K562 (cell line): ENCODE measurements around the gene TMC8. TPM values are rescaled to one million over a fixed set of nuclear protein-coding genes. Genes with fewer than 3 reads are reported as not detected.

ENCODE experiments used
- BCOR ChIP-seq: fragments of 450-650 bp; IDR thresholded peaks from 2 replicates; pipeline ENCODE4 v1.6.1; 2016
- DACH1 ChIP-seq: fragments of 450-650 bp; IDR thresholded peaks from 2 replicates; pipeline ENCODE4 v1.6.1; 2018; ENCODE audit not compliant: partially characterized antibody
- E2F3 ChIP-seq: fragments of 250-450 bp; sonication (Bioruptor Pico); IDR thresholded peaks from 2 replicates; pipeline ENCODE4 v1.4.0; 2020; ENCODE audit warnings: mild to moderate bottlenecking
- E2F6 ChIP-seq, 2 experiments: IDR thresholded peaks; 2 replicates each; pipeline ENCODE4 v1.6.1; 2011; ENCODE audit warnings: borderline replicate concordance in 1 of 2, control low read depth in 1 of 2, low read depth in 1 of 2, low read length in 1 of 2, mild to moderate bottlenecking in 1 of 2, mixed read lengths in 1 of 2, moderate library complexity in 1 of 2; ENCODE audit not compliant: insufficient read depth in 1 of 2, insufficient read length in 1 of 2, poor library complexity in 1 of 2, severe bottlenecking in 1 of 2; ENCODE audit errors: extremely low read depth in 1 of 2
- HMBOX1 ChIP-seq: sonication (generic); IDR thresholded peaks from 2 replicates; pipeline ENCODE4 v1.6.1; 2016
- HMG20B ChIP-seq: fragments of 250-450 bp; sonication (Bioruptor Pico); IDR thresholded peaks from 2 replicates; pipeline ENCODE4 v1.5.0; 2021; ENCODE audit warnings: mild to moderate bottlenecking
- KLF10 ChIP-seq: fragments of 250-450 bp; sonication (Bioruptor Pico); IDR thresholded peaks from 2 replicates; pipeline ENCODE4 v1.6.1; 2021; ENCODE audit warnings: matching md5 sums
- MAFK ChIP-seq: IDR thresholded peaks from 2 replicates; pipeline ENCODE4 v1.6.1; 2011; ENCODE audit warnings: low read length, improper control_type of control experiment
- MECOM ChIP-seq: fragments of 250-450 bp; sonication (Bioruptor Pico); IDR thresholded peaks from 2 replicates; pipeline ENCODE4 v1.8.0; 2022; ENCODE audit warnings: inconsistent platforms
- MED1 ChIP-seq: sonication (generic); formaldehyde crosslinking; IDR thresholded peaks from 2 replicates; pipeline ENCODE4 v1.8.1; 2023; ENCODE audit warnings: missing genetic modification reagents, borderline replicate concordance
- NFIX ChIP-seq: fragments of 250-450 bp; sonication (Bioruptor Pico); IDR thresholded peaks from 2 replicates; pipeline ENCODE4 v1.4.0; 2020; ENCODE audit warnings: low read depth, mild to moderate bottlenecking, moderate library complexity
- PCBP2 ChIP-seq: fragments of 200-400 bp; formaldehyde crosslinking; IDR thresholded peaks from 2 replicates; pipeline ENCODE4 v1.6.1; 2018; ENCODE audit warnings: low read length, low read depth, mild to moderate bottlenecking, moderate library complexity; ENCODE audit not compliant: poor library complexity, severe bottlenecking
- SETDB1 ChIP-seq: IDR thresholded peaks from one replicate; pipeline ENCODE4 v1.6.1; 2012; ENCODE audit warnings: low read length, control low read depth, inconsistent platforms
- TCFL5 ChIP-seq: fragments of 250-450 bp; sonication (Bioruptor Pico); conservative IDR thresholded peaks from 2 replicates; pipeline ENCODE4 v1.6.1; 2021; ENCODE audit warnings: mild to moderate bottlenecking, moderate library complexity, matching md5 sums
- THRA ChIP-seq: fragments of 450-650 bp; IDR thresholded peaks from 2 replicates; pipeline ENCODE4 v1.6.1; 2017; ENCODE audit warnings: mild to moderate bottlenecking, moderate library complexity
- USF1 ChIP-seq: sonication (generic); formaldehyde crosslinking; IDR thresholded peaks from 2 replicates; pipeline ENCODE4 v1.9.0; 2022; ENCODE audit warnings: mild to moderate bottlenecking, missing genetic modification reagents
- ZBTB12 ChIP-seq: fragments of 250-450 bp; sonication (Bioruptor Pico); IDR thresholded peaks from 2 replicates; pipeline ENCODE4 v1.4.0; 2020
- ZBTB9 ChIP-seq: fragments of 450-650 bp; formaldehyde crosslinking; IDR thresholded peaks from 2 replicates; pipeline ENCODE4 v1.4.0; 2020; ENCODE audit warnings: mild to moderate bottlenecking, moderate library complexity
- ZNF511 ChIP-seq: sonication (generic); formaldehyde crosslinking; IDR thresholded peaks from 2 replicates; pipeline ENCODE4 v1.8.0; 2022; ENCODE audit warnings: mild to moderate bottlenecking, missing genetic modification reagents
- ZNF668 ChIP-seq: fragments of 250-450 bp; sonication (Bioruptor Pico); IDR thresholded peaks from 2 replicates; pipeline ENCODE4 v1.8.0; 2022; ENCODE audit warnings: mild to moderate bottlenecking, inconsistent platforms
- polyA plus RNA-seq, 8 experiments: library from polyadenylated mRNA; depleted of rRNA in 4 of 8; stranded (reverse) in 5 of 8; unstranded in 3 of 8; fragments of >200 nt; fragmentation: Nextera tagmentation in 2 of 8; fragmentation: Illumina TruSeq in 1 of 8; extraction: Ambion mirVana in 2 of 8; extraction: Trizol in 1 of 8; gene quantifications; 2 replicates each; pipeline versions ENCODE4 v1.2.1 to v1.2.3, GENCODE V29; 2011 to 2014; ENCODE audit warnings: inconsistent platforms in 1 of 8, missing spikeins in 1 of 8
- total RNA-seq, 7 experiments: library from RNA; depleted of rRNA in 6 of 7; stranded (reverse); fragments of >200 nt in 6 of 7; fragmentation: Illumina TruSeq in 2 of 7; extraction: Trizol in 2 of 7; gene quantifications; 2 replicates each; pipeline versions ENCODE4 v1.2.1 to v1.2.3, GENCODE V29; 2011 to 2021; ENCODE audit warnings: low replicate concordance in 1 of 7

Gene TMC8
- total and polyA plus RNA-seq, 9 of the 15 experiments (the other 6 are each of a cell fraction or from before 2014, with no cell fraction given), result 0.13 to 10.9 (median 2.8) TPM

- TF ChIP-seq HMBOX1 (0 out of 2 replicates have a peak, but pooled peaks have one; percentile 14), USF1 (CRISPR knock-in tag) (peak; percentile 29; the same call in 1 of the 2 replicates), KLF10 (CRISPR knock-in tag) (no peak), HMG20B (CRISPR knock-in tag) (no peak), MED1 (no peak), MAFK (no peak), E2F3 (CRISPR knock-in tag) (no peak), SETDB1 (no peak), ZBTB9 (peak; percentile 55; the same call in 1 of the 2 replicates), TCFL5 (CRISPR knock-in tag) (no peak), ZNF668 (CRISPR knock-in tag) (no peak), BCOR (0 out of 2 replicates have a peak, but pooled peaks have one; percentile 6), PCBP2 (no peak), DACH1 (no peak), ZNF511 (CRISPR knock-in tag) (peak; percentile 31; the same call in 1 of the 2 replicates), THRA (no peak), NFIX (CRISPR knock-in tag) (no peak), E2F6 (IDR thresholded peaks at IDR 0.05; ENCODE audit: borderline replicate concordance in 1 of 2, extremely low read depth in 1 of 2, insufficient read depth in 1 of 2, insufficient read length in 1 of 2, low read depth in 1 of 2, low read length in 1 of 2, poor library complexity in 1 of 2, severe bottlenecking in 1 of 2) (peak; percentile 54 to 56), MECOM (CRISPR knock-in tag) (0 out of 2 replicates have a peak, but pooled peaks have one; percentile 37), ZBTB12 (CRISPR knock-in tag) (no peak)
Observed at GRCh38 chr17:78137392-78138203, 7.0 kb downstream of the TMC8 start (continued).
